M059J (cell line): ENCODE results near the gene VSIG10L. TPM values are rescaled to one million over a fixed set of nuclear protein-coding genes. Genes with fewer than 3 reads are reported as not detected.

Experiments
- total RNA-seq: library from RNA; depleted of rRNA; stranded (reverse); fragments of >200 nt; shearing (Covaris generic); gene quantifications from 2 replicates; pipeline ENCODE4 v1.2.3, GENCODE V29; 2014; rRNA removed

Gene VSIG10L
- total RNA-seq, 1 experiment from 2014 or later, result 0.86 TPM

Other genes with a start within 250 kb of the VSIG10L start
- 1.4 and 9.7 TPM in 2 replicates for gene CTU1, start 233.7 kb downstream of the VSIG10L start, total RNA-seq
- 0.27 TPM in 1 of 2 replicates, not detected in the other for gene SIGLEC9, start 217.2 kb downstream of the VSIG10L start, total RNA-seq
- gene SIGLEC7, start 199.8 kb downstream of the VSIG10L start, total RNA-seq, result not detected in 2 replicates
- 3.8 and 4.6 TPM in 2 replicates for gene CD33, start 117.1 kb downstream of the VSIG10L start, total RNA-seq
- not detected in 2 replicates for gene SIGLECL1, start 91.1 kb downstream of the VSIG10L start, total RNA-seq
- not detected in 2 replicates for gene IGLON5, start 30.5 kb downstream of the VSIG10L start, total RNA-seq
- gene ETFB, start 24.2 kb upstream of the VSIG10L start, total RNA-seq, result 97.7 and 134 TPM in 2 replicates
- not detected in 2 replicates for gene CLDND2, start 26.9 kb upstream of the VSIG10L start, total RNA-seq
- not detected in 2 replicates for gene NKG7, start 30.5 kb upstream of the VSIG10L start, total RNA-seq
- gene LIM2, start 45.8 kb upstream of the VSIG10L start, total RNA-seq, result not detected in 2 replicates
- not detected in 2 replicates for gene C19orf84, start 48.5 kb upstream of the VSIG10L start, total RNA-seq
- not detected in 2 replicates for gene SIGLEC10, start 75.5 kb upstream of the VSIG10L start, total RNA-seq
- not detected in 2 replicates for gene SIGLEC8, start 116.3 kb upstream of the VSIG10L start, total RNA-seq
- gene CEACAM18, start 136.4 kb upstream of the VSIG10L start, total RNA-seq, result not detected in 2 replicates
- not detected in 2 replicates for gene SIGLEC12, start 159.7 kb upstream of the VSIG10L start, total RNA-seq
- gene SIGLEC6, start 189.5 kb upstream of the VSIG10L start, total RNA-seq, result not detected in 2 replicates
- gene ZNF175, start 229.1 kb upstream of the VSIG10L start, total RNA-seq, result 4.5 and 7.1 TPM in 2 replicates